HG02970 (cell line): ENCODE measurements around the gene PRKAA1.

Experiments used
- ATAC-seq: cut with Tn5 transposase; IDR thresholded peaks from one replicate; pipeline ENCODE4 v1.9.1; 2021; ENCODE audit warnings: mild to moderate bottlenecking, moderate library complexity, moderate number of reproducible peaks; ENCODE audit not compliant: unreplicated experiment, low FRiP score

Gene PRKAA1

GRCh38 chr5:40781843-40782409 lies 16.2 kb downstream of the PRKAA1 start:
- ATAC-seq, result no peak

GRCh38 chr5:40780858-40781257 lies 17.3 kb downstream of the PRKAA1 start:
- no peak for ATAC-seq

- ATAC-seq, result no peak
These were observed 18.0 kb downstream of the PRKAA1 start for GRCh38 chr5:40780199-40780598.

- ATAC-seq, result no peak
These were observed 18.6 kb downstream of the PRKAA1 start for GRCh38 chr5:40779561-40779960.

GRCh38 chr5:40778133-40778532 lies 20.0 kb downstream of the PRKAA1 start:
- ATAC-seq, result no peak

GRCh38 chr5:40776658-40776977 lies 21.6 kb downstream of the PRKAA1 start:
- ATAC-seq, result no peak

GRCh38 chr5:40775846-40776657 lies 22.1 kb downstream of the PRKAA1 start:
- ATAC-seq, result no peak

GRCh38 chr5:40775085-40775845 lies 22.9 kb downstream of the PRKAA1 start:
- no peak for ATAC-seq

- no peak for ATAC-seq
These were observed 23.6 kb downstream of the PRKAA1 start for GRCh38 chr5:40774623-40775022.

- ATAC-seq, result no peak
These were observed 27.4 kb downstream of the PRKAA1 start for GRCh38 chr5:40770764-40771163.

GRCh38 chr5:40762705-40763104 lies 35.5 kb downstream of the PRKAA1 start:
- ATAC-seq, result no peak

GRCh38 chr5:40757400-40757799 lies 40.8 kb downstream of the PRKAA1 start:
- no peak for ATAC-seq

- ATAC-seq, result peak; percentile 95
These were observed 42.5 kb downstream of the PRKAA1 start, which contains the start of gene TTC33 for GRCh38 chr5:40755407-40756365. TSS of gene TTC33 (minus strand) at chr5:40755961. CDS start at chr5:40747018, 8,943 bp downstream.

- ATAC-seq, result peak; percentile 60
These were observed 43.1 kb downstream of the PRKAA1 start for GRCh38 chr5:40755093-40755406.

- no peak for ATAC-seq
These were observed 43.6 kb downstream of the PRKAA1 start for GRCh38 chr5:40754381-40755092.

- ATAC-seq, result no peak
These were observed 51.5 kb downstream of the PRKAA1 start for GRCh38 chr5:40746703-40747102.

GRCh38 chr5:40743771-40744170 lies 54.4 kb downstream of the PRKAA1 start:
- no peak for ATAC-seq

GRCh38 chr5:40738502-40738901 lies 59.7 kb downstream of the PRKAA1 start:
- ATAC-seq, result no peak

GRCh38 chr5:40736103-40736875 lies 61.9 kb downstream of the PRKAA1 start:
- ATAC-seq, result peak; percentile 60
